Activated naive CD4-positive, alpha-beta T cell treated with anti-CD3 and anti-CD28 coated beads for 36 hours (primary cell): ENCODE measurements around the gene FBF1. TPM values are rescaled to one million over a fixed set of nuclear protein-coding genes. Genes with fewer than 3 reads are reported as not detected.
"Not testable (repeated sequence)": the region's sequence is repeated elsewhere in the genome, so short reads cannot be mapped to it uniquely, and the experiment has no call there.

Source experiments
- CTCF ChIA-PET: fragments of 350-600 bp; sonication (Branson Sonifier 250); formaldehyde crosslinking; loops from one replicate; lab custom pipeline; 2021; ENCODE audit warnings: antibody characterized with exemption; lab: Charles Lee
- DNase-seq: peaks from one replicate; pipeline ENCODE4 v3.0.0-alpha.2; 2020
- H3K27ac Mint-ChIP-seq: one replicate; pipeline ENCODE4 v1.8.0; 2021; ENCODE audit warnings: mild to moderate bottlenecking, mixed read lengths
- H3K27me3 Mint-ChIP-seq: one replicate; pipeline ENCODE4 v1.8.0; 2021; ENCODE audit warnings: low read depth, mixed read lengths
- H3K36me3 Mint-ChIP-seq: one replicate; pipeline ENCODE4 v1.8.0; 2021; ENCODE audit warnings: low read depth, mixed read lengths
- H3K4me1 Mint-ChIP-seq: one replicate; pipeline ENCODE4 v1.8.0; 2021; ENCODE audit warnings: low read depth, mixed read lengths
- H3K4me3 Mint-ChIP-seq: one replicate; pipeline ENCODE4 v1.8.0; 2021; ENCODE audit warnings: mild to moderate bottlenecking, moderate library complexity, mixed read lengths
- H3K9me3 Mint-ChIP-seq: one replicate; pipeline ENCODE4 v1.8.0; 2021; ENCODE audit warnings: mixed read lengths
- intact Hi-C: fragments of 100-400 bp; cut with micrococcal nuclease; formaldehyde crosslinking; loops from one replicate; pipeline ENCODE4 v1.15.1; 2023
- total RNA-seq, 2 experiments: library from RNA; stranded (reverse); gene quantifications; one replicate each; pipeline ENCODE4 v1.2.3, GENCODE V29; 2021

The FBF1 gene
- total RNA-seq, 2 experiments from 2014 or later, result 20.7 to 21.0 TPM

DNA sequence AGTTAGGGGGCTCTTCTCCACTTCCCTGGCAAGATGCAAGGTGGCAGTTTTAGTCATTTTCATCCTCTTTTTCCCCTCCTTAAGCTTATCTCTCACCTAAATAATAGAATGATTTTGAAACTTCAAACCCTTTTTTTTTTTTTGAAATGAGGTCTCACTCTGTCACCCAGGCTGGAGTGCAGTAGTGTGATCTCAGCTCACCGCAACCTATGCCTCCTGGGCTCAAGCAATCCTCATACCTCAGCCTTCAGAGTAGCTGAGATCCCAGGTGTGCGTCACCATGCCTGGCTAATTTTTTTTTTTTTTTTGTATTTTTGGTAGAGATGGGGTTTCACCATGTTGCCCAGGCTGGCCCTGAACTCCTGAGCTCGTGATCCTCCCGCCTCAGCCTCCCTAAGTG is 76.0 kb downstream of the FBF1 start:
- H3K27me3 Mint-ChIP-seq, H3K36me3 Mint-ChIP-seq, H3K4me3 Mint-ChIP-seq, intact Hi-C loops, H3K9me3 Mint-ChIP-seq: not testable (repeated sequence)
- Mint-ChIP-seq H3K27ac (peak overlapping the region; percentile 78), H3K4me1 (peaks cover 18% of the 10 kb centered on the region)
- DNase-seq, result peak; percentile 33
- CTCF ChIA-PET, result interaction anchor here (0.8 to 1.7 kb wide), 5 partner anchors 9 to 32 kb away, joined by 4 to 6 read pairs (median 5); partner anchors contain the start of genes TRIM65 and WBP2

DNA sequence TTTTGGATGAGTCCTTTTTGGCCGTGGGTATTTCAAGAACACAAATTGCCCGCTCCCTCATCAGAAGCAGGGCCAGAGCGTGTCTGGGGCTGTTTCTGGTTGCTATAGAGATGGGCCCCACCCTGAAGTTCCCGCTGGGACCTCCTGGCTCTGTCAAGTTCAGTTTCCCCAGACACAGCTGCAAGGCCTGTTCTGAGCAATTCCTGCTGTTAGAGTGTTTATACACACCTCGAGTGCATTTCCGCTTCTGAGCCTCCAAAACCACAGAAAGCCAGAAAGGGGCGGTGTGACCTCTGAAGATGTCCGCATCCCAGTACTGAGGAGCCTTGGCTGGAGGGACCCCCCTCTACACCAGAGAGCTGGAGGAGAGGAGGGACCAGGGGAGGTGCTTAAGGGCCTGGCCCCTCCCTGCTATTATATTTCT is 76.4 kb downstream of the FBF1 start:
- Mint-ChIP-seq H3K4me3 (no peak overlapping the region), H3K27me3 (no peaks in the 10 kb centered on the region), H3K36me3 (no peaks in the 10 kb centered on the region), H3K4me1 (peaks cover 19% of the 10 kb centered on the region), H3K27ac (peak overlapping the region; percentile 78), H3K9me3 (no peaks in the 10 kb centered on the region)
- intact Hi-C loops, result no loop called here
- peak; percentile 77 for DNase-seq
- CTCF ChIA-PET, result interaction anchor here (0.8 to 1.7 kb wide), 5 partner anchors 9 to 32 kb away, joined by 4 to 6 read pairs (median 5); partner anchors contain the start of genes TRIM65 and WBP2

DNA sequence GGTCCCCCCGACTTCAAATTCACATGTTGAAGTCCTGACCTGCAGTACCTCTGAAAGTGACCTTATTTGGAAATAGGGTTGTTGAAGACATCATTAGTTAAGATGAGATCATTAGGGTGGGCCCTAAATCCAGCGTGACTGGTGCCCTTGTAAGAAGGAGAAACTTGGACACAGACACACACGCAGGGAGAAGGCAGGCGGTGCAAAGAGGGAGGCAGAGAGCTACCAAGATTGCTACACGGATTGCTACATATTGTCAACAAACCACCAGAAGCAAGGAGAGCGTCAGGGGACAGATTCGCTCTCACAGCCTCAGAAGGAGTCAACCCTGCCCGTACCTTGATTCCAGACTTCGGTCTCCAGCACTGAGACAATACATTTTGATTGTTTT is 78.9 kb downstream of the FBF1 start:
- H3K36me3 Mint-ChIP-seq, result no peaks in the 10 kb centered on the region
- H3K27me3 Mint-ChIP-seq, result no peaks in the 10 kb centered on the region
- intact Hi-C loops, result no loop called here

More for the DNA sequence above, 78.9 kb downstream of the FBF1 start:
- no peak for DNase-seq
- CTCF ChIA-PET, result interaction anchor here (0.5 to 6.3 kb wide), 22 partner anchors 8 to 443 kb away, joined by 3 to 66 read pairs (median 4); partner anchors contain the start of genes GALK1, SMIM5, TRIM47 and TRIM65
- Mint-ChIP-seq H3K27ac (no peak overlapping the region), H3K4me3 (no peak overlapping the region), H3K9me3 (no peaks in the 10 kb centered on the region), H3K4me1 (peaks cover 33% of the 10 kb centered on the region)

Other genes with a start within 250 kb of the FBF1 start
- gene ITGB4, start 219.6 kb downstream of the FBF1 start, total RNA-seq, result 1 to 10 TPM in 1 of 2 experiments, under 1 TPM in 1; 0.83 to 1.0 TPM
- gene GALK1, start 175.8 kb downstream of the FBF1 start, total RNA-seq, result 10 to 100 TPM; 48.7 to 50.2 TPM
- gene UNK, start 156.2 kb downstream of the FBF1 start, total RNA-seq, result 10 to 100 TPM; 19.1 to 21.4 TPM
- 10 to 100 TPM; 98.5 to 99.1 TPM for gene UNC13D, start 96.6 kb downstream of the FBF1 start, total RNA-seq
- gene WBP2, start 85.7 kb downstream of the FBF1 start, total RNA-seq, result 10 to 100 TPM; 65.0 to 68.7 TPM
- 1 to 10 TPM; 8.1 to 9.6 TPM for gene TRIM47, start 62.5 kb downstream of the FBF1 start, total RNA-seq
- 10 to 100 TPM; 24.5 to 25.5 TPM for gene TRIM65, start 44.1 kb downstream of the FBF1 start, total RNA-seq
- 100 to 1,000 TPM; 109 to 117 TPM for gene MRPL38, start 36.2 kb downstream of the FBF1 start, total RNA-seq
- 10 to 100 TPM; 31.4 to 34.9 TPM for gene ACOX1, start 38.1 kb upstream of the FBF1 start, total RNA-seq
- 10 to 100 TPM in 1 of 2 experiments, 1 to 10 TPM in 1; 9.7 to 12.2 TPM for gene TEN1, start 38.2 kb upstream of the FBF1 start, total RNA-seq
- 1 to 10 TPM; 3.1 to 5.0 TPM for gene CDK3, start 59.8 kb upstream of the FBF1 start, total RNA-seq
- gene EVPL, start 86.3 kb upstream of the FBF1 start, total RNA-seq, result under 1 TPM in 1 of 2 experiments, not detected in 1; 0.14 TPM
- 100 to 1,000 TPM; 127 to 131 TPM for gene SRP68, start 131.5 kb upstream of the FBF1 start, total RNA-seq
- 1 to 10 TPM; 3.3 to 3.6 TPM for gene GALR2, start 133.7 kb upstream of the FBF1 start, total RNA-seq
- 1 to 10 TPM; 6.4 to 6.5 TPM for gene ZACN, start 138.1 kb upstream of the FBF1 start, total RNA-seq
- gene EXOC7, start 162.7 kb upstream of the FBF1 start, total RNA-seq, result 10 to 100 TPM; 43.5 to 46.6 TPM
- gene FOXJ1, start 200.2 kb upstream of the FBF1 start, total RNA-seq, result under 1 TPM; 0.60 to 0.84 TPM